HG03095 (cell line): ENCODE data around the gene RIPOR3.

Source experiments
- ATAC-seq: cut with Tn5 transposase; IDR thresholded peaks from one replicate; pipeline ENCODE4 v1.9.1; 2021; ENCODE audit warnings: moderate library complexity; ENCODE audit not compliant: unreplicated experiment

RIPOR3 gene

DNA sequence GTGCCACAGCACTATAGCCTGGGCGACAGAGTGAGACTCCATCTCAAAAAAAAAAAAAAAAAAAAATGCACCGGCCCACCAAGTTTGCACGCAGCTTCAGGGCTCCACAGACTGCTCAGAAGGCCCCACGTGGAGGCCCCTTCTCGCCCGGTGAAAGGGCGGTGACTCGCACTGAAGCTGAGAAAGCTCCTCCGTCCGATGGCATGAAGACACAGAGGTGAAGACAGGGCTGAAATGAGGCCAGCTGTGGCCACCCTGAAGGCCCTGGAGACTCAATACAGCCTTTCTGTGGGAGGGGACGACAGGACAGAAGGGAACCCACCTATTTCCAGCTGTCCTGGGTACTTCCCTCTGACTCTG lies 97.1 kb downstream of the RIPOR3 start:
- ATAC-seq, result no peak

DNA sequence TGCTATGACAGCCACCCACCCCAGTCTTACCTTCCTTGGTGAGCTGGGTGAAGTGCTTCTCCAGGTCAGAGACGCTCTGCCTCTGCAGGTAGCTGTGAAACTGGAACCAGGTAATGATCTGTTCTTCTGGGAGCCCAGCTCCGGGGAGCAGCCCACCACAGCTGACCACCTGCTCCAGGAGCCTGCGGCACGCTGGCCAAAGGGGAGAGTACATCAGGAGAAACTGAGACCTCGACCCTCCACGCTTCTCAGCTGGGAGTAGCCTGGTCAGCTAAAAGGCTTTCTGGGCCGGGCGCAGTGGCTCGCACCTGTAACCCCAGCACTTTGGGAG lies 98.4 kb downstream of the RIPOR3 start:
- ATAC-seq, result no peak

DNA sequence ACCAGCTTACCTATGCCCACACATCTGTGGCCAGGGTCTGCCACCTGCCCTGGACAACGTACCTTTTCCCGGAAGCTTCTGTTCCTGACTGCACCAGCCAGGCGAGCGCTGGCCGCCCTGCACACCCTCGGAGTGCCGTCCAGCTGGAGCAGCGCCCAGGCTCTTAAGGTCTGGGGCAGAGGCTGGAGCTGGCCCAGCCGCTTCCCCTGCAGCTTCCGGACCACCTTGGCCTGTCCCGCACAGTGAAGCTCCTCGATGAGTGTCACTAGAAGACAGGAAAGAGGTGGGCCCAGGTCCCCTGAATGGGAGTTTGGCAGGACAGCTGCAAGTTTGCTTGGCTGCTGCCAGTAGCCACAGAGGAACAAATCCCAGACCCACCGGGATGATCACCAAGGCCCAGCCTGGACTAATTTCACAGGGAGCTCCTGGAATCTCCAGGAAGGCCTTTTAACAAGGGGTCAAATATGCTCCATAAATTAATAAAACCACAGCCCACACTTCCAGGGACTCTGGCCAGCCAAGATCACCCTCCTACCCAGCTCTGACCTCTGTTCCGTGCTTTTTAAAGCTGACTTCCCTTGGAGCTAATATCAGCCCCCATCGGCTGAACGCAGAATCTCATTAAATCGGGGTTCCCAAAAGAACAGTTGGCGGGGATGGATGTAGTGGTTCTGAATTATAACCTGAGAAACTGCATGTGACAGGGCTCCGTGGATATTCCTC lies 98.9 kb downstream of the RIPOR3 start:
- ATAC-seq, result no peak

DNA sequence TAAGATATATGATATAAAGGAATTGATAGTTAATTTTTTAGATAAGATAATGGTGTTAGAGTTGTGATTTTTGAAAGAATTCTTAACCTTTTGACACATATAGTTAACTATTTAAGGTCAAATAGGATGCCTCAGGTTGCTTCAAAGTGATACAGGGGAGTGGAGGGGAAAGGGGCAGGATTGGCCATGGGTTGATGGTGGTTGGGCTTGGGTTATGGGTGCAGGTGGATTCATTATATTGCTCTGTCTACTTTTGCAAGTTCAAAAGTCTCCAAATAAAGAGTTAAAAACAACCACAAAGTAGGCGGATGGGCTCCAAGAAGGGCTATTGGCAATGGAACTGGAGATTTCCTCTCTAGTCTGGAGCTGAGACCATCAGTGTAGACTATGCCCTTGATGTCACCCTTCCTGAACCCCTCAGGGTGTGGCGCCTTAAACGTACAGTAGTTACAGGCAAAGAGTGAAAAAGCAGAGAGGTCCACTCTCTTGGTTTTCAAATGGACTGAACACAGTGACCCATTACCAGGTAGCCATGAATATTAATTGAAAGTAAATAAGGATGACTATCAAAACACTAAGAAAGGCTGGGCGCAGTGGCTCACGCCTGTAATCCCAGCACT lies 100.0 kb downstream of the RIPOR3 start:
- no peak for ATAC-seq

DNA sequence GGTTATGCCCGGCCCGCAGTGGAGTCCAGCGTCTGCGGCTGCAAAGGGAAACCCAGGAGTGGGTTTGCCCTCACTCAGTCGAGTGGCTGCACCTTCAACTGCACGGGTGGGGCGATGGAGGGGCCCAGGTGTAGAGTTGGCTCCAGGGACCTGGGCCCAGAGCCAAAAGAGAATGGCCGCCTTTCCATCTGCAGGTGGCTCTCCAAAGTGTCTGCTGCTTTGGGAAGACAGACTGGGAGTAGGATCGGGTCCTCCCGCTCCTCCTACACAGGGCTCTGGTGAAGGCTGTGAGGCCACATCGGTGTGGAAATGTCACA lies 101.0 kb downstream of the RIPOR3 start:
- no peak for ATAC-seq

DNA sequence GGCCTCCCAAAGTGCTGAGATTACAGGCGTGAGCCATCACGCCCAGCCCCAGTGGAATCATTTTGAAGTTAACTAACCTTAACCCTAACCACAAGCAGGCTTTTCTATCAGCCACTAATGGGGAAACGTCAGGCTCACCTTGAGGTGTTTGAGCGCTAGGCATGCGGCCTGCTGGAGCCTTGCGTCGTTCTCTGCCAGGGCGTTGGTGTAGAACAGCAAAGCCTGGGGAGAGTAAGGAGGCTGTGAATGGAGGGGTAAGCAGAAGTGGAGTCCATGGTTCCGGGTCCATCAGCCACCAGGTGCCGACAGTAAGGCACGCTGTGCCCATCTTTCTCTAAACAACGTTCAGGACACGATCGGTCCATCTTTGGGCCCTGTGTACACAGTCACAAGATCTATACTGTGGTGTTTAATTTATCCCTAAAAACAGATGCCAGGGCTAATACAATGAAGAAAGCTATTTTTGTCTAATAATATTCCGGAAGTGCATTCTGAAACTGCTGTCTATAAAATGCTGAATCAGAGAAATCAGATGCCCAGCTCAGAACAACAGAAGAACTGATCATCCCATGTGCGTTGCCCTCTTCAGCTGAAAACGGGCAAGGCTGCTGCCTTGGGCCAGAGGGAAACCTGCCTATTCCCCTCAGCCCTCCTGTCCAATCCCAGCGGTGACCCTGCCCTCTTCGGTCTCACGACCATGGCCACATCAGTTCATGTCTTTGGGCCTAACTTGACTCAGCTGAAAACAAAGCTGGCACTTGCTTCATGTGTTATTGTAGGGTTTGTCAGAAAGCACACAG lies 101.6 kb downstream of the RIPOR3 start:
- no peak for ATAC-seq

DNA sequence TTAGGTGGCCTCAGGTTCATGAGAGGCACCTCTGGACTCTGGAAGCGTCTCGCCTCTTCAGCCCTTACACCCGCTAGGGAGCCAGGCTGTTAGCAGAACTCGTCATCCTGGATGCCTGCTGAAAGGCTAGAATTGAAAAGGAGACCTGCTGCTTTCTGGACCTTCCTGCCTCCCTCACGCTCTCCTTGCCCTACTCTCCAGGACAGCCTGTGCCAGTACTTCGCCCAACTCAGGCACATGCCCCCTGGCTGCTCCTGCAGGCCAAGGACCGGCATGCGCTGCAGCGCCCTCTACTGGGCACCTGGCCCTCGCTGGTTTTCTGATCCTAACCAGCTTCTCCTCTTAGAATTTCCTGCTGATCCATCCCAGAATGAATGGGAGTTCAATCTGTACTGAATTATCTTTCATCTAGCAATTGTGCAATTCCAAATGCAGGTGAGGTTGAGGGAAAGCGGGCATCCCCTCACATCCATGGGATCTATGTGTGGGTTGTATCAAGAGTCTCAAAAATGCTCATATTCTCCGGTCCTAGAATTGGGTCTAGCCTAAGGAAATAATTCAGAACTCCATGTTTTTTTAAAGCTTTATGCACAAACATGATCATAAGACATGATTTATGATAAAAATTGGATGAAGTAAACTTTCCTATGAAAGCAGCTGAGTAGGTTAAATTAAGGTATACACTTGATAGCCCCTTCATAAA lies 103.2 kb downstream of the RIPOR3 start:
- ATAC-seq, result no peak

DNA sequence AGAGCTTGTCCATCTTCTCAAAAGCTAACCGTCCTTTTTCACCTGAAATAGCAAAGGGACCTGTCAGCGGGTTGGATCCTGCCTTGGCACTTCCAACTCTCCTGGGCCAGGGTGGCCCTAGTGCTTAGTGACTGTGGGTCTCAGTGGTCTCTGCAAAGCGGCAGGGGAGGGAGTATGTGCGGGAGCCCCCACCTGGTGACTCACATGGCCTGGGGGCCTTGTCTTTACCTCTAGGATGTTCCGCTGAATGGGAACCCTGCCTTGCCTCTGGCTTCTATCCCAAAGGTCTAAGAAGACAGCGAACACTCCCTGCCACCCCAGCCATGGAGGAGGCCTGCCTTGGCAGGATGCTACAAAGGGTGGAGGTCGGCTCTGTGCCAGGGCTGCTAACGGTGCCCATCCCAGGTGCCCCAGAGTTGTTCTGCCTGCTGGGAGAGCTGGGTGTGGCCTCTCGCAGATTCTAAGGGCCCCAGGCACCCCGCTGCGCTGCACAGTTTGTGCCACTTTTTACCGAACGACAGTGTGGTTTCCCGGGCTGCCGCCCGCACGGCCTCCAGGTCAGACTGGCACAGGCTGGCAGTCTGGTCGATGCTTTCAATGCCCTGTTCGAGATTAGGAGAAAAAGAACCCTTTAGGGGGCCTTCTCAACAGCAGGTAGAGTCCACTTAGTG lies 103.9 kb downstream of the RIPOR3 start:
- ATAC-seq, result no peak

DNA sequence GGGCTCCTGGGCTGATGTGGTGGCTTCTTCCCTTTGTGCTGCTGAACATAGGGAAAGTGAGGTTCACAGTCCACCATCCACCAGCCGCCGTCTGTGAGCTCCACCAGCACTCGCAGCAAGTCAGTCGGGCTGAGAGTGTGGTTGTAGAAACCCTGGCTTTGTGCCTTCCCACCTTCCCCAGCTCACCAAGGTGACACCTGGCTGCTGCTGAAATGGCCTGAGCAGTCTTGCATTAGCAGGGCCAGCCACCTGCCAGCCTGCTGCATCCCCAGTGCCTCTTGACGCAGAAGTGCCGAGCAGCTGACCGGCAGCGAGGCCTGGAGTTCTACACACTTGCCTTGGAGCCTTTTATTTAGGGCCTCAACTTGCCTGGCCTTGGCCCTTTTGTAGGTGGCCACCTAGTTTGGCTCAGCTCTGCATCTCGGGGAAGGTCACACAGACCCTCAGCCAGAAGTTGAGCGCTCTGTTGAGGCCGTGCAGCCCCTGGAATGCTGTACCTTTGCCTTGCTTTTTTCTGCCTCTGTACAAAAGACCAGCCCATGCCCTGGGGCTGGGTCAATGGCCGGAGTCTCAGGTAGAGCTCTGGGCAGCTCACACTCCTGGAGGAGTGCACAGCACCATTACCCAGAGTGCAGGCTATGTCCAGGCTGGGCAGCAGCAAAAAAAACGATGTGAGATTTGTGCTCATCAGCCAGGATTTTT lies 104.7 kb downstream of the RIPOR3 start:
- ATAC-seq, result no peak

DNA sequence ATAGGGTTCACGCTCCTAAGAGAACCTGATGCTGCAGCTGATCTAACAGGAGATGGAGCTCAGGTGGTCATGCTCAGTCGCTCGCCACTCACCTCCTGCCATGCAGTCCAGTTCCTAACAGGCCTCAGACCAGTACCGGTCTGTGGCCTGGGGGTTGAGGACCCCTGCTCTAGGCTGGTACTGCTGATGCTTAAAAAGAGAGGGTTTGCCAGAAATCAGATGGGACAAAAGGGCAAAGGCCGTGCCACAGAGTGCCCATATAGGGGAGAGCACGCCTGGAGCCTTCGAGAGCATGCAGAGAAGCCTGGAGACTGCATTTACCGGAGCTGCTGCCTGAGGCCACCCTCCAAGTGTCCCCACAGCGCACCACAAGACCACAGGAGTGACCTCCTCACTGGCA lies 105.7 kb downstream of the RIPOR3 start:
- no peak for ATAC-seq

DNA sequence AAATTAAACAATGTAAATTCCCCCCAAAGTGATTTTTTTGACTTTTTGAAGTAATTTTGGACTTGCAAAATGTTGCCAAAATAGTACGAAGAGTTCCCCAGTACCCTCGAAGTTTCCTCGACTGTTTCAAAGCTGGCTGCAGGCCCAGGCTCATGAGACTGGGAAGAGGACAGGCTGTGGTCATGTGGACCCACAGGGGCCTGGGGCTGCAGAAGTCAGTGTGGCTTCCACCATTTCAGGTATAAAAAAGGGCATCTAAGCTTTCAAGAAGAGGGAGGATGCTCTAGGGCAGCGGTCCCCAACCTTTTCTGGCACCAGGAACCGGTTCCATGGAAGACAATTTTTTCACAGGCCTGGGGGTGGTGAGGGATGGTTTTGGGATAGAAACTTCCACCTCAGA lies 106.1 kb downstream of the RIPOR3 start:
- no peak for ATAC-seq

DNA sequence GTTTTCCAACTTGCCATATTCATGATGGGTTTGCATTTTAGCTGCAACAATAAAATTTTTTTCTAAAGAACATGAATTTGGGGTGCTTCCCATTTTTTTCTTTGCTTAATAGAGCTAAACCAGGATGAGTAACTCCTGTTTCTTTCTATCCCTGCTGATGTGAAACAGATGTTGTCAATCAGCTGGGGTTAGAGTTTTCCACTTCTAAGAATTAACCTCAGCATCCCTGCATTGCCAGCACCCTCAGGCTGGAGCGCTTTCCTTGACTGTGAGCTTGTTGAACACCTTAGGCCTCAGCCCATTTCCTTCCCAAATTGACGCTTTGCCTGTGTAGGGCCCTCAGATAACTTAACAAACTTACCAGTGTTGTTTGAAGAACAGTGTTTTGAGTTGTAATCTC lies 106.7 kb downstream of the RIPOR3 start:
- no peak for ATAC-seq

DNA sequence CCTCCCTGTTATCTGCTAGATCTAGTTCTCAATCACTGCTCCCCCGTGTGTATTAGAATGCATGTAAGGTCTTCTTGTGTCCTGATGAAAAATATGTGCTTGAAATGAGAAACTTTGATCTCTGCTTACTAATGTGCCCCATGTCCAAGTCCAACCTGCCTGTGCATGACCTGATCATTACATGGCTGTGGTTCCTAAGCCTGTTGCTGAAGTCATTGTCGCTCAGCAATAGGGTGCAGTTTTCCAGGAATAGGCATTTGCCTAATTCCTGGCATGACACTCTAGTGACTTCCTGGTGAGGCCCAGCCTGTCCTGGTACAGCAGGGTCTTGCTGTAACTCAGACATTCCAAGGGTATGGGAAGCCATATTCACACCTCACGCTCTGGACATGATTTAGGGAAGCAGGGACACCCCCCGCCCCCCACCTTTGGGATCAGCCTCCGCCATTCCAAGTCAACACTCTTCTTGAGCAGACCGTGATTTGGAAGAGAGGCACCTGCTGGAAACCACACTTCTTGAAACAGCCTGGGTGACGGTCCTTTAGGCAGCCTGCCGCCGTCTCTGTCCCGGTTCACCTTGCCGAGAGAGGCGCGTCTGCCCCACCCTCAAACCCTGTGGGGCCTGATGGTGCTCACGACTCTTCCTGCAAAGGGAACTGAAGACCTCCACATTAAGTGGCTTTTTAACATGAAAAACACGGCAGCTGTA lies 107.7 kb downstream of the RIPOR3 start:
- ATAC-seq, result no peak

DNA sequence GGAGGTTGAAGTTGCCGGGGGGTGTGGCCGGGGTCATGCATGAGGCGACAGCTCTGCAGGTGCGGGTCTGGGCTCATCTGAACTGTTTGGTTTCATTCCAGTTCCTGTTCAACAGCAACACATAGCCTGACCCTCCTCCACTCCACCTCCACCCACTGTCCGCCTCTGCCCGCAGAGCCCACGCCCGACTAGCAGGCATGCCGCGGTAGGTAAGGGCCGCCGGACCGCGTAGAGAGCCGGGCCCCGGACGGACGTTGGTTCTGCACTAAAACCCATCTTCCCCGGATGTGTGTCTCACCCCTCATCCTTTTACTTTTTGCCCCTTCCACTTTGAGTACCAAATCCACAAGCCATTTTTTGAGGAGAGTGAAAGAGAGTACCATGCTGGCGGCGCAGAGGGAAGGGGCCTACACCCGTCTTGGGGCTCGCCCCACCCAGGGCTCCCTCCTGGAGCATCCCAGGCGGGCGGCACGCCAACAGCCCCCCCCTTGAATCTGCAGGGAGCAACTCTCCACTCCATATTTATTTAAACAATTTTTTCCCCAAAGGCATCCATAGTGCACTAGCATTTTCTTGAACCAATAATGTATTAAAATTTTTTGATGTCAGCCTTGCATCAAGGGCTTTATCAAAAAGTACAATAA lies 108.6 kb downstream of the RIPOR3 start:
- no peak for ATAC-seq

DNA sequence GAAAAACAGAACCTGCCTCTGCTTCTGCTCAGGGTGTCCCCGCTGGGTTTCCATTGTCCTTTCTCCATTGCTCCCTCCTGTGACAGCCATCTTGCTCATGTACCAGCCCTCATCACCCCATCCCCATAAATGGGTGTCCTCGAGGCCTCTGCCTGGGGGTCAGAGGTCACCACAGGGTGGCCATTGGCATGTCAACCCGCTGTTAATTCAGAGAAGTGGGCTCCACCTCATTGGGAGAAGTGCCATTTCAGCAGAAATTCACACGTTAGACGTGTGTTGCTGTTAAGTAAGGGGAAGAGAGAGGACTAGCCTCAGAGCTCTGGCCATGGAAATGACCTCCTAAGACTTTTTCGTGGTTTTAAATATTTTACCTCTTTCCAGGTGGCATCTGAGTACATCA lies 109.2 kb downstream of the RIPOR3 start:
- ATAC-seq, result no peak

DNA sequence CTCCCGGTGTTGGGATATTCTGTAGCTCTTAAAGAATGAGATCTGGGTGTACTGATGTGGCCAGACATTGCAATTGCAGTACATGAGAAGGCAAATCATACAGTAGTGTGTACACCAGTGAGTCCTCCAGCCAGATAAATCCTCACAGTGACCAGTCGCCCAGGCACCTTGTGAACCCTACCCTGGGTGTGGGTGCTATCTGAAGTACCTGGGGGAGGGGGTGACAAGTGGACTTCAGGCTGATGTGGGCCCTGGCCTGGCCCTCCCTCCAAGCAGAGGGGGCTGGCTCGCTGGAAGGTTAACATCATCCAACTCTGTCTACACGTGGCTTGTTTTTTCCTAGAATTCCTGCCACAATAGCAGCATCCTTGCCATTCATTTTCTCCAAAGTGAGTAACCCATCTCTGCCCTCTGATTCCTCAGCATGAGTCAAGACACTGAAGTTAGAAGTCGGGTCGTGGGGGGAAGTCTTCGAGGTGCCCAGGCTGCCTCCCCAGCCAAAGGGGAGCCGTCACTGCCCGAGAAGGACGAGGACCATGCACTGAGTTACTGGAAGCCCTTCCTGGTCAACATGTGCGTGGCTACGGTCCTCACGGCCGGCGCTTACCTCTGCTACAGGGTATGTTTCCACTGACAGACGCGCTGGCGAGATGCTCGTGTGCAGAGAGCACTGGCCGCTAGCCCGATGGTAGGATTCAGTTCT lies 110.3 kb downstream of the RIPOR3 start:
- no peak for ATAC-seq

DNA sequence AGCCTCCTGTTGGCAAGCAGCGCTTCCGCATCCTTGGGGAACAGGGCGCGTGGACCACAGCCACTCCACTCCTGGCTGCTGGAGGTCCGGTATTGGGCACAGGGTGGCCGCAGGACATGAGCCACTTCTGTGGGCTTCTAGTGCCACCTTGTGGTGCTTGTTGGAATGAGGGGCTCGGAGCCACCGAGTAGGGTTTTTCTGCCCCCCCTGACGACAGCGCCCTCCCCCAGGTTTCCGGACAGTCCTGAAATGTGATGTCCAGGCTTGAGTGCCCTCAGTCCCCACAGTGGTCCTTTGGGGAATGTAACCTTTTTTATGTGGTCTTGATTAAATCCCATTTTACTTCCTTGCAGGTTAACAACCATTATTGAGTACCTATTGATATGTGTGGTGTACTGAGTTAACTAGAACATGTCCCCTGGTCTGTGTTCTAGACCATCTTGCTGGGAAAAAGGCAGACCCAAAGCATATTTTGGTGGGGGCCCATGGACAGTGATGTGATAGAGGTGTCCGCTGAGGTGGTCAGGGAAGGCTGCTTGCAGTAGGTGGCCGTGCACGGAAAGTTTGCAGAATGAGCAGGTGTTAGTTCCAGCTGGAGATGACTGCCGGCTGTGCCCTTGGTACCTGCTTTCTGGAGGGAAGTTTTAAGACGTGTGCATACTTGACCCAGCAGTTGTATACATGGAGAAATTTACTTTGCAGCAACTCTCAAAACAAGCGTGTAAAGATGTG lies 111.2 kb downstream of the RIPOR3 start:
- no peak for ATAC-seq

DNA sequence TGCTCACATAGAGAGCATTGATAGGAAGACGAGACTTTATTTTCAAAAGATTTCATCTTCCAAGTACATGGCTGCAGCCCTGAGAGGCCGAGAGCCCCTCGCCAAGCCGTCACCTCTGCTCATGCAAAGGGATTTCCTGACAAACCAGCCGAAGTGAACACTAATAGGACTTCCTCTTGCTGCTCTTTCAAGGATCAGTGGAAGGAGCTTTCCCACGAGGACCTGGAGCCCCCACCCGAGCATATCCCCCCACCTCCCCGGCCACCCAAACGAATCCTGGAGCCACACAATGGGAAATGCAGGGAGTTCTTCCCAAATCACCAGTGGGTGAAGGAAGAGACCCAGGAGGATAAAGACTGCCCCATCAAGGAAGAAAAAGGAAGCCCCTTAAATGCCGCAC lies 111.8 kb downstream of the RIPOR3 start:
- ATAC-seq, result no peak
